SK-N-MC (cell line): Measurements from ENCODE around the gene PDE4D.

Experiments
- FOXP2 ChIP-seq: optimal IDR thresholded peaks from 2 replicates; pipeline ENCODE3; 2011; ENCODE audit warnings: mild to moderate bottlenecking, moderate library complexity; ENCODE audit not compliant: insufficient read depth; ENCODE audit errors: extremely low read length, control extremely low read depth
- POLR2AphosphoS5 ChIP-seq: IDR thresholded peaks from 2 replicates; pipeline ENCODE4 v1.6.1; 2012; ENCODE audit warnings: mild to moderate bottlenecking, low read depth, low read length, borderline replicate concordance

DNA sequence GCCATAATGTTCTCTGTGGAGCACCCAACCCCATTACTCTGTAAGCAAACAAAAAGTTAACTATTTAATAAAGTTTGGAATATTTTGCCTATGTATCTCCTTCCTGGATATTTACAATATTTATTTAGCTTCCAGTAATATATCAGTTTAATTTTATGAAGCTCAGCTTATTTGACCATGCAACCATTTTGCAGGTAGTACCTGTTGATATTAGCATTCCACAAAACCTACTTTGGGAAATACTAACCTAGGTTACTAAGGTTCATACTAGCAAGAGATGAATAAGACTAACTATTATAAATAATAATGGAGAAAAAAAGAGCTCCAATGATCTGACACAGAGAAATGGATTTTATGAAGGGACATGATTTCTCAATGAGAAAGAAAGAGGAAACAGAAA is 506.4 kb downstream of the PDE4D start:
- TF ChIP-seq POLR2AphosphoS5, result no peak
- no peak for TF ChIP-seq FOXP2
